Fibroblast of skin of abdomen (primary cell): ENCODE measurements around the gene OR5F1. TPM values are rescaled to one million over a fixed set of nuclear protein-coding genes. Genes with fewer than 3 reads are reported as not detected.

ENCODE experiments used
- DNase-seq: peaks from one replicate; pipeline ENCODE4 v3.0.0-alpha.2; 2013
- polyA plus RNA-seq, 2 experiments: library from polyadenylated mRNA; unstranded; fragments of 120-200 nt; gene quantifications; one replicate each; pipeline ENCODE4 v1.2.1, GENCODE V29; 2013; ENCODE audit not compliant: insufficient read length in 2 of 2

OR5F1 gene
- not detected for polyA plus RNA-seq (2013, experiment 1 of 2; ENCODE audit: insufficient read length)
- not detected for polyA plus RNA-seq (2013, experiment 2 of 2; ENCODE audit: insufficient read length)

GRCh38 chr11:55994525-55994924 is at the start of gene OR5F1:
Gene OR5F1 (minus strand): TSS chr11:55994625. CDS start chr11:55994625, 0 bp downstream.
- no peak for DNase-seq

DNA sequence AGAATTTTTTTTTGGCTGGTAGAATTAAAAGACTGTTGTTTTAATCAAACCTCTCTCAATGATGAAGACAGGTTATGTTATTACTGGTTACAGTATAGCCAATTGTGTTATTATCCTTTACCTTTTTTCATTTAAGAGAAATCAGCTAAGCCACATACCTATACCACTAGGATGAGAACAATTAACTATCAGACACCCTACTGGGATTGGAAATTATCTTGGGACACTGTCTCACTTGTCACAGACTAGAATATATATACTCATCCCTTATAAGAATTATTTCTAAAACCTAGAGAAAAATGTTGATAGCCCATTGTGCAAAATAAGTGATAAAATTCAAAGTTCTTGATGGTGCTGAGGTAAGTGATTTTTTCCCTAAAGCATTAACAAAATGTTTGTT is 32.9 kb upstream of the OR5F1 start, which contains the start of gene OR5AS1:
OR5AS1 (plus strand) TSS at position 301 of the 400 bp plus-strand sequence. CDS start 2,765 bp downstream, outside the sequence.
- DNase-seq = no peak

- no peak for DNase-seq
Observed at GRCh38 chr11:56013805-56014204, 19.4 kb upstream of the OR5F1 start.

DNA sequence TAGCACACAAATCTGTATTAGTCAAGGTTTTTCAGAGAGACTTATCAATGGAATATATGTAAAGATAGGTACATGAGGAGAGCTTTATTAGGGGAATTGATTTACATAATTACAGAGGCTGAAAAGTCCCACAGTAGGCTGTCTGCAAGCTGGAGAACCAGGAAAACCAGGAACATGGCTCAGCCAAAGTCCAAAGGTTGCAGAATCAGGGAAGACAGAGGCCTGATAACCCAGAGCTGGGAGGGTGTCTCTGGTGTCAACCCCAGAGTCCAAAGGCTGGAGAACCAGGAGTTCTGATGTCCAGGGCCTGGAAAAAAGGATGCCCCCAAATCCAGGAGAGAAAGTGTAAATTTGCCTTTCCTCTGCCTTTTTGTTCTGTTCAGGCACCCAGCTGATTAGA is 16.3 kb upstream of the OR5F1 start:
- DNase-seq = no peak

DNA sequence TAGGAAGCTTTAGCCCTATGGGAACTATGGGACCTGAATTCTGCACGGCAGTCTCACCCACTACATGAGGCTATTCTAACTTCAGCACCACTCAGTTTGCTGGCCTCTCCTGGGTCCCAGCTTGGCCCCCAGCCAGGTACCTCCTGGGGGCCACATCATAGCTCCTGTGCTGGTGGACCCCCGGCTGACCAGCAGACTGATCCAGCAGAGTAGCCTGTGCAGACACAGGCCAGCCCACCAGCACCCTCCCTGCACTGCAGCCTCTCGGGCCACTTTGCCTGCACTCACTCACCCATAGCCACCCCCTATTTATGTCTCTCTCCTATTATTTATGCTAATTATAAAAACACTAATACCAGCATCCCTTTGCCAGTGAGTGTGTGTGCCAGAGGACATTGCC is 23.5 kb downstream of the OR5F1 start:
- DNase-seq = no peak

- no peak for DNase-seq
Observed at GRCh38 chr11:55969845-55970244, 24.6 kb downstream of the OR5F1 start, which contains the start of gene OR10AG1. Gene OR10AG1 (minus strand): TSS chr11:55969945. CDS start chr11:55969907, 38 bp downstream.

DNA sequence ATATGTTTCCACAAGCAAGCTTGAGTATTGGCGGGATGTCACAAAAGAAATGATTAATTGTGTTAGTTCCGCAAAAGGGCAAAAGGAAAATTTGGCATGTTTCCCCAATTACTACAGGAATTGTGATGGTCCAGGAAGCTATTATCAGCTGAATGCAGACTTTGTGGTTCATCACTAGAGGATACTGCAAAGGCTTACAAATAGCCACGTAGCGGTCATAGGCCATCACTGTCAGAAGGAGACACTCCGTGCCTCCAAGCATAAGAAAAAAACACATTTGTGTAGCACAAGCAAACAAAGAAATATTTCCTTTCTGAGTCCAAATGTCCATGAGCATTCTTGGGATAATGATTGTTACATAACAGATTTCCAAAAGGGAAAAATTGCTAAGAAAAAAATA is 26.5 kb downstream of the OR5F1 start:
- no peak for DNase-seq

DNA sequence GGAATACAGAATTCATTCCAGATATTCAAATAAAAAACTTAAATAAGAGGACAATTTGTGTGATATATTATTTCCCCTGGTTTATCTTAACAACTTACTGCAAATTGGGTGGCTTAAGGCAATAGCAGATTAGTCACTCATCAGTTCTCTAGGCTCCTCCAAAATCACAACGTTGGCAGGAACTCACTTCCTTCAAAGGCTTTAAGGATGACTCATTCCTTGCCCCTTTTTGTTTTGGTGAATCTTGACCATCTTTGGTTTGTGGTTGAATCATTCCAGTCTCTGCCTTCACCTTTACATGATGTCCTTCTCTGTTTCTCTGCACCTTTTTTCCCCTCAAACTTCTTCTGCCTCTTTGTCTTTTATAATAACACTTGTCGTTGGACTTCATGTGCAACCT is 28.0 kb downstream of the OR5F1 start:
- no peak for DNase-seq

DNA sequence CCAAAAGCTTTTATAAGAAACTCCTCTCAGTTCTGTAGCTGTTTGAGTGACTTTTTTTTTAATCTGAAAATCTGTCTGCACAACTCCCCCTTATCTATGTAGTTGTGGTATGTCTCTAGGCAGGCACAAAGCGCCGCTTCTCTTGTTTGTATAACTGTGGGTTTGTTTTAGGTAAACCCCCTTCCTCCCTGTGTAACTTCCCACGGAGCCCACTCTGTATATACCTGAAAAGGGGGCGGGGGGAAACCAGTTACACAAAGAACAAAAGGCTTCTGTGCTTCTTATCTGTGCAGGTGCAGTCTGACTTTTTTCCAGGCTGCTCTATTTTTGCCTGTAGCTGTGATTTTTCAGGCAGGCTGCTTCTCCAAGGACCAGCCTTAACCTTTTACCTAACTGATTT is 37.9 kb downstream of the OR5F1 start:
- no peak for DNase-seq

- DNase-seq = no peak
Observed at GRCh38 chr11:55949330-55949729, 45.1 kb downstream of the OR5F1 start.
